NCI-H1105 (cell line): ENCODE measurements around the gene ZFP92.
A peak's percentile ranks its signal among the peaks of the same experiment; 100 is the strongest.
"Not testable (repeated sequence)": the region's sequence is repeated elsewhere in the genome, so short reads cannot be mapped to it uniquely, and the experiment has no call there.

Experiments
- DNase-seq: peaks from one replicate; lab custom pipeline; 2025; lab: John Stamatoyannopoulos, UW

The ZFP92 gene

GRCh38 chrX:153411255-153411987 is at the start of gene ZFP92:
TSS of gene ZFP92 (plus strand) at chrX:153411472. CDS start at chrX:153418323, 6,851 bp downstream.
- DNase-seq, result no peak

DNA sequence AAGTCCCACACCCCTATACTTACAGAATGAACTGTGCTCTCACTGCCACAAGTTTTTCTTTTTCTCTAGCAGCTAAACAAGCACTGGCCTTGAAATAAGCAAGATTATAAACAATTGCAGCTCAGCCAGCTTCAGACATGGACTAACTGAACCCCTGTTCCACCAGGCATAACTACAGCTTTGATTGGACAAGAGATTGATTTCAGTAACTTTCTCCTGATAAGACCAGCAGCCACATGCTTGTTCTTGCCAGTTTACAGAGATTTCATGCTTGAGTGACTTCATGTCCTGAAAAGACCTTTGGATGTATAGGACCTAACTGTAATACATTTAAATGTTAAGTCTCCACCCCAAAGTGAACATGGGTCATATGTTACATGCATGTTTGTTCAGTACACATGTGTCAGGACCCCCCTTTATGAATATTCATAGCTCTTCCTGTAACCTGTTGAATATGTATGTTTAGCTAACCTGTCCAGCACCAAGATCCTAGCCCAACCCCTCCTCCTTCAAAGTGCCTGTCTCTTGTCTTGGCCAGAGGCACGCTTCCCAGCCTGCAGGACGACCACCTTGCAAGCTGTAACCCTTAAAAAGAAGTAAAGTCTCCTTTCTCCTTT is 49.4 kb upstream of the ZFP92 start:
- no peak for DNase-seq

DNA sequence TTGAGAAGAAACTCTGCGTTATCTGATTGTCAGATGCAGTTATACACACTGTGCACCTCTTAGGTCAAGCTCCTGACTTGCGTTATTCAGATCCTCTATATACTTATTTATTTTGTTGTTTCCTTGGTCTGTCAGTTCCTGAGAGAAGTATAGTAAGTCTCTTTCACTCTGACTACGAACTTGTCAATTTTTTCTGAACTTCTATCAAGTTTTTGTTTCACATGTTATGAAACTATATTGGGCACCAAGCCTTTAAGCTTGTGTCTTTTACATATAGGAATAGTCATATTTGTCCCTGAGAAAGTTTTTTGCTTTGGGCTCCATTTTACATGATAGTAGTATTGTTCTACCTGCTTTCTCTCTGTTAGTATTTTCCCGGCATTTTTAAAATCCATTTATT is 45.6 kb upstream of the ZFP92 start:
- DNase-seq, result no peak

DNA sequence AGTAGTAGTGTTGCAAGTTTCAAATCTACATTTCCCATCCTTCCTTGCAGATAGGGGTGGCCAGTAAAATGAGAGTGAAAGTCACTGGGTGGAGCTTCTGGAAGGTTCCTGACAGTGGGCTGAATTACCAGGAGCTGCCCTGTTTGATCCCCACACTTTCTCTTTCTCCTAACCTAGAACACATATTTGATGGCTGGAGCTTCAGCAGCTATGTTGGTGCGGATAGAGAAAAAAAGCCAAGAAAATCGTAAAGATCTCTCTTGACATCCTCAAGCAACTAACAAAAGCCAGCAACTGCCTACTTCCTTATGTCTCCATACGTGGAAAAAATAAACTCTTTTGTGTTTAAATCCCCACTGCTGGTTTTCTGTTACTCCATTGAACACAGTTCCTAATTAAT is 45.2 kb upstream of the ZFP92 start:
- DNase-seq, result no peak

GRCh38 chrX:153366878-153367538 is 44.3 kb upstream of the ZFP92 start:
- no peak for DNase-seq

DNA sequence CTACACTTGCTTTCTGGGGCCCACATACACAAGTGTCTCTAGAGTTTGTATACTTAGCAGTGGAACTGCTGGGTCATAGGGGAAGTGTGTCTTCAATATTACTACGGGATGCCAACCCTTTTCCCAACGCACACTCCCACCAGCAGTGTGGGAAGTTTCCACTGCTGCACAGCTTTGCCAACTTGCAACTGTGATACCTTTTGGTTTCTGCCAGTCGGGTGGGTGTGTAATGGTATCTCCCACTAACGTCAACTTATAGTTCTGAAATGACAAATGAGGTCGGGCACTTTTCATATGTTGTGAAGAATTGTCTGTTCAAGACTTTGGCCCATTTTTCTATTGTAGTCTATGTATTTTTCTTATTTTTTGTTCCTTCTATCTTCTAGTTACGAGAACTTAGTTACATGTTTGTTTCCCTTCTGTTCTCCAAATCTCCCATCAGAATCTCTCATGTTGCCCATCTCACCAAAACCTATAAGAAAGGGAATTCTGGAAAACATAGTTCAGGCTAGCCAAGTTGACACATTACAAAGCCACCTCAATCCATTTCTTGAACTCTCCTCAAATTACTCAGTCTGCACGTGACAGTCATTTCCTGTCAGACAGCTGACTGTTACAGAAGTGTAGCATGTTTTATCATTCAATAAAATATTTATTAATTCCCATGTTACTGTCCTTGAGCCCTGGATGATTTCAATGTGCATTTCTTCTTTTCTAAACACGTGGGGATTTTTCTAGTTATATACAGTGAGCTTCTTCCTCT is 40.8 kb upstream of the ZFP92 start:
- DNase-seq, result no peak

GRCh38 chrX:153371256-153371655 is 40.0 kb upstream of the ZFP92 start:
- no peak for DNase-seq

DNA sequence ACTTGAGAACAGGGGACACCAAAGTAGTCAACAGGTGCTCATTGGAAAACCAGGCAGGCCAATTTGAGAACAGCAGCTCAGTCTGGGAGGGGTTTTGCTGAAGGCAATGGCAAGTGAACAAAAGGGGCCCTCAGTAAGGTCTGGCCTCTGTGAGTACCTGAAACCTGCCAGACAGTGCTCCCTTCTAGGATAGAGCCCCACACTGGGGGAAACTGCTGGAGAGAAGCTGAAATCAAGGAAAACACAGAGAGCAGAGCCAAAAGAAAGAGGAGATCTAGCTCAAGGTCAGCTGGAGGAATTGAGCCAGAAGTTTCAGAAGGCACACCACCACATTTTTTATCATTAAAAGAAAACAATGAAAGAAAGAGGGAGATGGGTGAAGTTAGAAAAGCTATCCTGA is 38.3 kb upstream of the ZFP92 start:
- no peak for DNase-seq

GRCh38 chrX:153374426-153374825 is 36.8 kb upstream of the ZFP92 start:
- DNase-seq, result no peak

GRCh38 chrX:153375571-153375970 is 35.7 kb upstream of the ZFP92 start:
- DNase-seq, result no peak

GRCh38 chrX:153377727-153378126 is 33.5 kb upstream of the ZFP92 start:
- DNase-seq, result no peak

DNA sequence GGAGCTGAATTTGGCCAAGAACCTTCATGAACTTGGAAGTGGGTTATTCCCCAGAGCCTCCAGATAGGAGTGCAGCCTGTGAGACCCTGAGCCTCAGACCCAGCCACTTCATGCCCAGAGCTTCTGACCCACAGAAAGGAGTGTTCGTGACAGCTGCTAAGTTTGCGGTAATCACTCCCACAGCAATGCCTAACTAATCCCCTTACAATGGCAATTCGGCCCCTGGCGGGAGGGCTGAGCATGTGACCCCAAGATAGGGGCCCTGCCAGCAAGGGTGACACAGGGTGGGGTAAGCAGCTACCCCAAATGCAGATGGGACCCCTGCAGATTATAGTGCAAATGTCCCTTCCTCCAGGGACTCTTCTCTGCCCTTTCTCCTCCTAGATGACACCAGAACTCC is 32.7 kb upstream of the ZFP92 start:
- DNase-seq, result no peak

- DNase-seq, result no peak
These were observed 31.8 kb upstream of the ZFP92 start for GRCh38 chrX:153379508-153379907.

DNA sequence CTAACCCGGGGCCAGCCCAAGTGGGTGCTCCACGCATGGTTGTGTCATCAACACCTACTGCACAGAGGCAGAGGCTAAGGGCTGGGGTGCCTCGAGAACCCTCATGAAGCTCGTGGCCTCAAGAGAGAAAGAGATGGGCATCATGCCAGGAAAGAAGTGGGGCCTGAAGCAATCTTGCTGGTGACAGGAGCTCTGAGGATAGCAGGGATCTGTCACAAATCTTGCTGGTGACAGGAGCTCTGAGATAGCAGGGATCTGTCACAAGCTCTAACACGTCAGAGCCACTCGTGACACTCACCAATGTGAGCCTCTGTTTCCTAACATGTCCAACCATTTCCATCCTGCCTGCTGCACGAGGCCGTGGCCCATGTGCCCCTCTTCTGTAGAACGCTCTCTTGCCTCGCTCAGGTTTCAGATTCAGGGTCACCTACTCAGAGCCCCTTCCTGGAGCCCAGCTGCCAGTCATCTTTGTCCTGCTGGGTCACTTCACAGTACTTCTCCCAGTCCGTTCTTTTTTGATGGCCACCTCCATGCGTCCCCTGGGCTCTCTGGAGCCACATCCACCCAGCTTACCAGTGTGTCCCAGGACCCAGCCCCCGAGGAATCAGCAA is 31.2 kb upstream of the ZFP92 start:
- DNase-seq, result peak; percentile 44

- DNase-seq, result no peak
These were observed 30.6 kb upstream of the ZFP92 start for GRCh38 chrX:153380691-153381090.

GRCh38 chrX:153381684-153382532 is 29.4 kb upstream of the ZFP92 start:
- DNase-seq, result peak; percentile 95

GRCh38 chrX:153382563-153383482 is 28.4 kb upstream of the ZFP92 start:
- no peak for DNase-seq

DNA sequence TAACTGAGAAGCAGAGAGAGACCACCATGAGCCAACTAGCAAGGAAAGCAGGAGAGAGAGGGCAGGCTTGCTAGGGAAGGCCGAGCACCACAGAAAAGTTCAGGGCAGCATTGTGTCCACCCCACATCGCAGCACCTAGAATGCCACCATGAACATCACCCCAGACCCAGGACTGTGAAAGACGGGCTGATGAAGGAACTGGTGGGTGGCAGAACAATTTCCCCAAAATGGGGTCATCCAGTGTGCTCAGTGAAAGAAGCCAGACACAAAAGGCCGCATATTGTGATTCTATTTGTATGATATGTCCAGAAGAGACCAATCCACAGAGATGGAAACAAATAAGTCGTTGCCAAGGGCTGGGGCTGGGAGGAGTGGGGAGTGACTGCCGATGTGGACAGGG is 26.9 kb upstream of the ZFP92 start:
- no peak for DNase-seq

DNA sequence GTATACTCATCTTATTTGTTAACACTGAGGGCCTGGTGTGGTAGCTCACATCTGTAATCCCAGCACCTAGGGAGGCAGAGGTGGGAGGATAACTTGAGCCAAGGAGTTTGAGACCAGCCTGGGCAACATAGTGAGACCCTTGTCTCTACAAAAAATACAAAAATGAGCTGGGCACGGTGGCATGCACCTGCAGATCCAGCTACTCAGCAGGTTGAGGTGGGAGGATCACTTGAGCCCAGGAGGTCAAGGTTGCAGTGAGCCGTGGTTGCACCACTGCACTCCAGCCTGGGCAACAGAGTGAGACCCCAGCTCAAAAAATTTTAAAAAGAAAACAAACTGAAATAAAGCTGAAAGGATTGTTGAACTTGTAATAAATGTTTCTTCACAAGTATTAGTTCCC is 26.3 kb upstream of the ZFP92 start:
- DNase-seq, result not testable (repeated sequence)

GRCh38 chrX:153386097-153386496 is 25.2 kb upstream of the ZFP92 start:
- DNase-seq, result no peak
